ENCODE data around the gene THRA.

THRA gene

DNA sequence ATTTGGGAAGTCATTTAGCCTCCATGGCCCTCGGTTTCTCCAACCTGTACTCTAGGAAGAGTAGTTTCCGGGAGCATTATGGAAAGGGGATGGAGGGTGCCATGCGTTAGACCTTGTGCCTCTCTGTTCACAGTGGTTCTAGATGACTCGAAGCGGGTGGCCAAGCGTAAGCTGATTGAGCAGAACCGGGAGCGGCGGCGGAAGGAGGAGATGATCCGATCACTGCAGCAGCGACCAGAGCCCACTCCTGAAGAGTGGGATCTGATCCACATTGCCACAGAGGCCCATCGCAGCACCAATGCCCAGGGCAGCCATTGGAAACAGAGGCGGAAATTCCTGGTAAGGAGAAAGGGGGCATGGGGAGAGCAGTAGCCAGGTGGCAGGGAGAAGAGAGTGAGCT is 21.7 kb downstream of the THRA start:
- DNase-seq (ENCODE audit: low read depth), result no peak

GRCh38 chr17:40086150-40087044 is 23.6 kb downstream of the THRA start:
- peak; percentile 30 for DNase-seq (ENCODE audit: low read depth)

- no peak for DNase-seq (ENCODE audit: low read depth)
Measured at GRCh38 chr17:40087049-40087794, 24.5 kb downstream of the THRA start.

DNA sequence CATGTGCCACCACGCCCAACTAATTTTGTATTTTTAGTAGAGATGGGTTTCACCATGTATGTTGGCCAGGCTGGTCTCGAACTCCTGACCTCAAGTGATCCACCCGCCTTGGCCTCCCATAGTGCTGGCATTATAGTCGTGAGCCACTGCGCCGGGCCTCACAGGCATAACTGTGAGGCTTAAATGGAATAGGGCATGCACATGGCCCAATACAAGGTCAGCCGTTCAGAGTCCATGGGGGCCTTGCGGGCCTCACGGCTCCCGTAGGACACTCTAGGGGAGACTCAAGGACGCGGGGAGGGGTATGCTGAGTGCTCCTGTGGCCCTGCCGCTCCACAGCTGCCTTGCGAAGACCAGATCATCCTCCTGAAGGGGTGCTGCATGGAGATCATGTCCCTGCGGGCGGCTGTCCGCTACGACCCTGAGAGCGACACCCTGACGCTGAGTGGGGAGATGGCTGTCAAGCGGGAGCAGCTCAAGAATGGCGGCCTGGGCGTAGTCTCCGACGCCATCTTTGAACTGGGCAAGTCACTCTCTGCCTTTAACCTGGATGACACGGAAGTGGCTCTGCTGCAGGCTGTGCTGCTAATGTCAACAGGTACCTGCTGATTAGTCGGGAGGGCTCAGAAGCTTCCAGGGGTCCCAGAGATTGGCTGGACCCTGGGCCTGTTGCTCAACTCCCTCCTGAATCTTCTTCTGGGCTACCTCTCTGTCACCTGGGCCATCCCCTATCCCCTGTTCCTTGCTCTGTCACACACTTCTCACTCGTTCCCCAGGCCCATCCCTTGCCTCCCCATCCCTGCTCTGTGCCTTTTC is 25.3 kb downstream of the THRA start:
- DNase-seq (ENCODE audit: low read depth), result no peak

- no peak for DNase-seq (ENCODE audit: low read depth)
Measured at GRCh38 chr17:40089077-40089895, 26.5 kb downstream of the THRA start.

- DNase-seq (ENCODE audit: low read depth), result no peak
Measured at GRCh38 chr17:40090237-40091119, 27.7 kb downstream of the THRA start.

GRCh38 chr17:40091691-40092397 is 29.1 kb downstream of the THRA start:
- no peak for DNase-seq (ENCODE audit: low read depth)

DNA sequence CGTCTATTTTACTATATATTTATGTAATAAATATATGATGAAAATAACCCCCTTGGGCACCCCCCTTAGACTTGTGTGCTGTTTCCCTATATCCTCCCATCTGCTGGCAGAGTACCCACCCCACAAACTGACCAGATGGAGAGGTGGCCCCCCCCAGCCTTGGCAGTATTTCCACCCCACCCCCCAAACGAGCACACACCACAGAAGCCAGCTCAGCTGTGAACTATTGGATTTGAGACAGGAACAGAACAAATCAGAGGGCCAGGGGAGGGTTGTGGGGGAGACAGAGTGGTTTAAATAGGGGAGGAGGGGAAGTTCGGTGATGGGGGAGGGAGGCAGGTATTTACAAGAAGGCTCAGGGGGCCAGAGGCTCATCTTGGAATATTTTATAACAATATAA is 29.8 kb downstream of the THRA start:
- DNase-seq (ENCODE audit: low read depth), result no peak

DNA sequence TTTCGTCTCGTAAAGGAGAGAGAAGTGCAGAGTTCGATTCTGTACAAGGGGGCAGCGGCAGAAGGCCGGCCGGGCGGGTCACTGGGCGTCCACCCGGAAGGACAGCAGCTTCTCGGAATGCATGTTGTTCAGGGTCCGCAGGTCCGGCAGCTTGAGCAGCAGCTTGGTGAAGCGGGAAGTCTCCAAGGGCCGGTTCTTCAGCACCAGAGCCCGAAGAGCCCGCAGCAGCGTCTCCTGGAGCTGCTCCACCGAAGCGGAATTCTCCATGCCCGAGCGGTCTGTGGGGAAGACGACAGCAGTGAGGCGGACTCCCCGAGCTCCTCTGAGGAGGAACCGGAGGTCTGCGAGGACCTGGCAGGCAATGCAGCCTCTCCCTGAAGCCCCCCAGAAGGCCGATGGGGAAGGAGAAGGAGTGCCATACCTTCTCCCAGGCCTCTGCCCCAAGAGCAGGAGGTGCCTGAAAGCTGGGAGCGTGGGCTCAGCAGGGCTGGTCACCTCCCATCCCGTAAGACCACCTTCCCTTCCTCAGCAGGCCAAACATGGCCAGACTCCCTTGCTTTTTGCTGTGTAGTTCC is 30.3 kb downstream of the THRA start:
- no peak for DNase-seq (ENCODE audit: low read depth)

DNA sequence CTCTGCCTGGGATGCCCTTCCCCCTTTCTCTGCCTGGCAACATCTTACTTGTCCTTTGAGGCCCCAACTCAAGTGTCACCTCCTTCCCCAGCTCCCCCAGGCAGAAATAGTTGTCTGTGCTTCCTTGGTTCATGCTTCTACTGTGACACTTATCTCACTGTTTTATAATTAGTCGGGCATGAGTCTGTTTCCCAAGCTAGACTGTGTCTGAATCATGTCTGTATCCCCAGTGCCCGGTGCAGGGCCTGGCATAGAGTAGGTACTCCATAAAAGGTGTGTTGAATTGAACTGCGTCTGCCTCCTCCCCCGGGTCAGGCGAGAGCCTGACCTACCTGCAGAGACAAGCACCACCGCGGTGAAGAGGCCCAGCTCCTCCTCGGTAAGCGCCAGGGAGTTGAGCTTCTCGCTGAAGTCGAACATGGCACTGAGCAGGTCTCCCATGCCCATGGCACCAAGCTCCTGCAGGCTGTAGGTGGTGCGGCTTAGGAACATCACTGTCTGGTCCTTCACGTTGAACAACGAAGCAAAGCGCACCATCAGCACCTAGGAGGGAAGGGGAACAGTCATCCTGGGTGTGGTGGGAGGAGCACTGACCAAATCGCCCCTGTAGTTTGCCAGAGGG is 30.9 kb downstream of the THRA start:
- no peak for DNase-seq (ENCODE audit: low read depth)

DNA sequence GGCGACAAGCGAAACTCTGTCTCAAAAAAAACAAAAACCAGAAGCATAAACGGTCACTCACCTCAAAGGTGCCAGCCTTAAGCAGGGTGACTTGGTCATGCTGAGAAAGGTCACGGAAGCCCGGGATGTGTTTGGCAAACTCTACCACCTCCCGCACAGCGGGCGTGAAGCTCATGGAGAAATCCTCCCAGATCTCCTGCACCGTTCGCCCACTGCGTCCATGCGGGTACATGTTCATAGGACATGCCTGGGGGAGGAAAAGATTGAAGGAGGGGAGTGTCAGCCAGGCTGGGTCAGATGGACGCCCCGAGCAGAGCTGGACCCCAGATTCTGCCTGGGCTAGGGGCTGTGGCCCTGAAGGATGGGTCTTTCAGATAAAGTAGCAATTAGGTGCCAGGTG is 32.1 kb downstream of the THRA start:
- no peak for DNase-seq (ENCODE audit: low read depth)

DNA sequence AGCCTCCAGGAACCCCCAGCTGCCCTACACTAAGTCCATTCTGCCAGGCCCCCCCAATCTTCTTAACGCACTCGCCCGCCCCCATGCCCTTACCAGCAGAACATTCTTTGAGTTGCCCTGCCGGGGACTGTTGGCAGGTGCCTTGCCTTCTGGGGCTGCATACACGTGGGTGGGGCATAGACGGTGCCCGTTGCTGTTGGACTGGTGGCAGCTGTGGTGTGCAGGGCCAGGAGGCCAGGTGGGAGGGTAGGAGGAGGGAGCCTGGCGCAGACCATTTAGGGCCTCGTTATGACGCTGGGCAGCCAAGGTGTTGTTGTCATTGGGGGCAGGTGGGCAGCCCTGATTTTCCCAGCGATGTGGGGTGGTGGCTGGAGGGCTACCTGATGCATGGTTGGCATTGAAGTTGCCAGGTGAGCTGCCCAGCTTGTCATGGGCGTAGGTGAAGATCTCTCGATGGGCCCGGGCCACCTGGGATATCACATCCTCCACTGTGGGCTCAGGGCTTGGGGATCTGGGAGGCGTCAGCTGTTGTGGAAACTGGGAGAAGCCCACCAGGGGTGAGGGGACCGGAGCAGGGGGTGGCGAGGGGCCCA is 32.7 kb downstream of the THRA start:
- DNase-seq (ENCODE audit: low read depth), result no peak

DNA sequence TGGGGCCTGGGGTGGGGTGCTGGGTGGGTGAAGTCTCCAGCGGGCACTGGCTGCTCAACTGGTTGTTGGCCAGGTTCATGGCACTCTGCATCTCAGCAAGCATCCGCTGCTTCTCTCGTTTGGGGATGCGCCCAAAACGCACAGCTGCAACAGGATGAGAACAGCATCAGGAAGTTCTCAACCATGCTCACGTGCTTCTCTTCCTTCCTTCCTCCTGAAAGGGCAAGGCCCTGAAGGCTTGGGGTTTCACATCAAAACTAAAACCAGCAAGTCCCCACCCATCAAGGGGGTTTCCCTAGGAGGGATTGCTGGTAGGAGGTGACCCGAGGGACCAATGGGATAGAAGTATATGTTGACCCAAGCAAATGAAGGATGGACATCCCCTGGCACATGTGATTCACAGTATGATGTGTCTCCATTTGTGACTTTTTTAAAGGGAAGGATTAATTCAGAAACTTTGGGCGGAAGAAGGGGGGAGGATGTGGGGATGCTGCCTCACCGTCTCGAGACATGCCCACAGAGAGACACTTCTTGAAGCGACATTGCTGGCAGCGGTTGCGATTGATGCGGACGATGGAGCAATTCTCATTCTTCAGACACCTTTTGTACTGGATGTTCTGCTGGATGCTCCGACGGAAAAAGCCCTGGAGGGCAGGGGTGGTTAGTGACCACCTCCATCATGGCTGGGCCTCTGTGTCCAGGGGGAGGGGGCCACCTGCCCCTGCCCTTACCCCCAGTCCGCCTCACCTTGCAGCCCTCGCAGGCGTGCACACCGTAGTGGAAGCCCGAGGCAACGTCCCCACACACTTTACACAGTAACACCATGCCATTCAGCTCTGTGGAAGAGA is 33.4 kb downstream of the THRA start:
- DNase-seq (ENCODE audit: low read depth), result peak; percentile 64

GRCh38 chr17:40097087-40097486 is 34.3 kb downstream of the THRA start:
- no peak for DNase-seq (ENCODE audit: low read depth)

DNA sequence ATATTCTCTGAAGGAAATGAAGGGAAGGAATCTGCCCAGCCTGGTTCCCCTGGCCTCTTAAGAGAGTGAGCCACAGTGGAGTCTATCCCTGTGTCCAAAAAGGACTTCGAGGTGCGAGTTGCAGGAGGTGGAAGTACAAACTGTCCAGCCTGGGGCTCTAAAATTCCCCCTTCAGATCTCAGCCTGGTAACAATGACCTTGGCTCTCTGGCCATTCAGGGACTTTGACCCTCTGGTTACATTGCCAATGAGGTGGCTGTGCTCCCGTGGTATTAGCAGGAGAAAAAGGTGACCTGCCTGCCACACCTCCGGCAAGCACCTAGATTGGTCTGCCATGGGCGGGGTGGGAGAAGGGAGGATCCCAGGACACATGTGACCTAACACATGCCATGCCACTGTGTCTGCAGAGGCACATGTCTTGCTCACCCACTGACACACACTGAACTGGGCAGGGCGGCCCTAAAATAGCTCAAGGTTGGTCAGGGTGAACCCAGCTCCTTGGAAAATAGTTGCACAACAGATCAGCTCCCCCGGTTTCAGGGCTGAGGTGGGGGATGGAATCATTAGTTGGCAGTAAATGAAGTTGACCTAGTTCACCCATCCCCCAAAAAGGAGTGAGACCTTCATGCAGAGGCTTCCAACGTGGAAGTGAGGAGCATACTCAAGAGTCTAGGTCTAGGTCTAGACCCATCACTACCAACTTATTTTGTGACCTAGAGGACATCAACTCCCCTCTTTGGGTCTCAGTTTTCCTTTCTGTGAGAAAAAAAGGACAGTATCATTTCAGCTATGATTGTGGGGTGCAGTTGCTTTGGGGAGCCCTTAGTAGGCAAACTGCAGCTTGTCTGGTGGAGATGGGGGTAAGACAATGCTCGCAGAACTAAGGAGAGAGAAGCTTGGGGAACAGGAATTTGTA is 35.4 kb downstream of the THRA start:
- DNase-seq (ENCODE audit: low read depth), result no peak

DNA sequence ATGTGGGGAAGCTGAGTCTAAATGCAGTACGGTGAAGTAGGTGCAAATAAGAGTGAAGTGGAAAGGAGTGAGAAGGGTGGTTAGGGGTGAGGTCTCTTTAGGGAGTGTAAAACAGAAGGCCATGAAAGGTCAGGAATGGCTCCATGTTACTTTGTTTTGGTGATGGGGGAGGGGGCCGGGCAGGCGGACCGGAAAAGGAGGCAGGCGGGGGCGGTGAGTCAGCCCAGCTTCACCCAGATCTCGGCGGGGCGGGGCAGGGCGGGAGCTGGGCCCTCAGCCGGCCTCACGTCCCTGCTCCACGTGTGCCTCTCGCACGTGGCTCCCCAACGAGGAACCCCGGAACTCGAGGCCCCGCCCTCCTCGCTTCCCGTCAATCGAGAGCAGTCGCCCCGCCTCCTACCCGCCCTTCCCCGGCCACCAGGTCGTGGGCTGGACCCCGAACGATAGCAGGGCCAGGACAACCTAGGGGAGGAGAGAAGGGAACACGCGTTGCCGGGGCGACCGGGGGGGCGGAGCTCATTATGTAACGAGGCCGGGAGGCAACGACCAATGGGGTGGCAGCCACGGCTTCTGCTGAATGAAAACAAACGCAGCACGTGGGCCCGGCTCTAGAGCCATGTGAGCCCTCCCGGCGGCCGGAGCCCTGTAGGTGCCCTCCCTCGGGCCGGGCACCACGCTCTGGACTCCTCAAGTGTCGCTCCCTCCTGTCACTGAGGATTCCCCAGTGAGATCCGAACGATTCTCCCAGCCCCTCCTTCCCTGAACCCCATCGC is 36.3 kb downstream of the THRA start:
- DNase-seq (ENCODE audit: low read depth), result peak; percentile 98
